HepG2 (cell line): ENCODE measurements around the gene FAM83G.
"Not testable (repeated sequence)": the region's sequence is repeated elsewhere in the genome, so short reads cannot be mapped to it uniquely, and the experiment has no call there.

Experiments
- CTCF ChIP-seq: sonication (generic); formaldehyde crosslinking; IDR thresholded peaks from 2 replicates; pipeline ENCODE4 v1.5.0; 2020; ENCODE audit warnings: mild to moderate bottlenecking, missing genetic modification reagents, moderate library complexity
- EHMT2 ChIP-seq: fragments of 200-600 bp; sonication (generic); IDR thresholded peaks from 2 replicates; pipeline ENCODE4 v1.7.0; 2017; ENCODE audit warnings: antibody characterized with exemption, low read depth, low read length, borderline replicate concordance
- EZH2 ChIP-seq: conservative IDR thresholded peaks from 2 replicates; pipeline ENCODE4 v1.6.1; 2012; ENCODE audit warnings: mild to moderate bottlenecking, low read depth, low read length, moderate library complexity
- JDP2 ChIP-seq: sonication (generic); formaldehyde crosslinking; IDR thresholded peaks from 2 replicates; pipeline ENCODE4 v1.8.1; 2022; ENCODE audit warnings: missing genetic modification reagents, borderline replicate concordance
- KDM2A ChIP-seq: sonication (generic); formaldehyde crosslinking; IDR thresholded peaks from 2 replicates; pipeline ENCODE4 v1.4.0; 2020; ENCODE audit warnings: low read depth, missing genetic modification reagents, borderline replicate concordance
- NPAS2 ChIP-seq: sonication (generic); formaldehyde crosslinking; IDR thresholded peaks from 2 replicates; pipeline ENCODE4 v1.8.0; 2022; ENCODE audit warnings: mild to moderate bottlenecking, missing genetic modification reagents, borderline replicate concordance
- NR2C2 ChIP-seq: sonication (generic); formaldehyde crosslinking; IDR thresholded peaks from 2 replicates; pipeline ENCODE4 v1.4.0; 2020; ENCODE audit warnings: missing genetic modification reagents, mild to moderate bottlenecking, moderate library complexity, borderline replicate concordance
- PHF8 ChIP-seq: sonication (generic); formaldehyde crosslinking; IDR thresholded peaks from 2 replicates; pipeline ENCODE4 v1.5.0; 2020; ENCODE audit warnings: missing genetic modification reagents
- POLR2A ChIP-seq, 2 experiments: IDR thresholded peaks; 2 replicates each; pipeline ENCODE4 v1.6.1; 2011; ENCODE audit warnings: low read depth in 2 of 2, low read length in 2 of 2, mild to moderate bottlenecking in 1 of 2, moderate library complexity in 1 of 2; ENCODE audit not compliant: insufficient read depth in 1 of 2
- SIN3A ChIP-seq: IDR thresholded peaks from 2 replicates; pipeline ENCODE4 v1.6.1; 2011; ENCODE audit warnings: low read depth, mild to moderate bottlenecking, control low read depth, low read length, borderline replicate concordance
- SMC3 ChIP-seq: IDR thresholded peaks from 2 replicates; pipeline ENCODE4 v1.6.1; 2011; ENCODE audit warnings: low read length, improper control_type of control experiment
- SP140L ChIP-seq: sonication (generic); formaldehyde crosslinking; IDR thresholded peaks from 2 replicates; pipeline ENCODE4 v1.4.0; 2020; ENCODE audit warnings: missing genetic modification reagents, borderline replicate concordance

- TF ChIP-seq CTCF (CRISPR knock-in tag); JDP2 (CRISPR knock-in tag); POLR2A (IDR thresholded peaks at IDR 0.05; ENCODE audit: insufficient read depth in 1 of 2, low read depth in 2 of 2, low read length in 2 of 2); SIN3A; EZH2; NR2C2; PHF8 (CRISPR knock-in tag); KDM2A (CRISPR knock-in tag); SP140L (CRISPR knock-in tag); EHMT2; NPAS2 (CRISPR knock-in tag); SMC3: not testable (repeated sequence)
Observed at GRCh38 chr17:19021011-19021621, 16.6 kb upstream of the FAM83G start.
